SK-N-SH (cell line): ENCODE measurements around the gene TBX2. TPM values are rescaled to one million over a fixed set of nuclear protein-coding genes. Genes with fewer than 3 reads are reported as not detected.

Experiments
- CTCF ChIA-PET: fragments of 300-600, 350-600 bp; formaldehyde crosslinking; extraction: SDS; loops from one replicate; lab custom pipeline; 2021; lab: Yijun Ruan, JAX
- POLR2A ChIA-PET: fragments of 350-600 bp; sonication (Branson Sonifier 250); formaldehyde crosslinking; extraction: SDS; loops from one replicate; lab custom pipeline; 2020; ENCODE audit warnings: antibody characterized with exemption, inconsistent platforms; lab: Yijun Ruan, JAX
- DNase-seq: peaks from one replicate; pipeline ENCODE4 v3.0.0; 2012
- H2AFZ ChIP-seq: fragments of 200-600 bp; sonication (generic); 2 replicates; pipeline ENCODE4 v1.8.1; 2016; ENCODE audit warnings: antibody characterized with exemption, mild to moderate bottlenecking, low read depth
- H3F3A ChIP-seq: fragments of 200-600 bp; sonication (generic); replicated peaks from 2 replicates; pipeline ENCODE3; 2016; ENCODE audit warnings: antibody characterized with exemption, mild to moderate bottlenecking; ENCODE audit not compliant: insufficient read depth
- H3K27ac ChIP-seq, 2 experiments: fragments of 200-500 bp in 1 of 2; fragments of 200-600 bp in 1 of 2; sonication (Bioruptor generic) in 1 of 2; sonication (generic), shearing (Covaris generic) in 1 of 2; 2 replicates each; pipeline versions ENCODE4 v1.5.1 to v1.6.1; 2014 to 2016; ENCODE audit warnings: low read depth in 2 of 2, inconsistent platforms in 1 of 2, low read length in 1 of 2, mild to moderate bottlenecking in 1 of 2, mixed read lengths in 1 of 2
- H3K27me3 ChIP-seq: fragments of 200-600 bp; sonication (generic), shearing (Covaris generic); 2 replicates; pipeline ENCODE4 v1.6.1; 2016; ENCODE audit warnings: mixed run types; ENCODE audit not compliant: insufficient read depth
- H3K36me3 ChIP-seq, 2 experiments: fragments of 200-500 bp in 1 of 2; fragments of 200-600 bp in 1 of 2; sonication (Bioruptor generic) in 1 of 2; sonication (generic) in 1 of 2; replicated peaks in 1 of 2; 2 replicates each; pipeline versions ENCODE3 to v1.5.1; 2014 to 2016; ENCODE audit warnings: low read length in 1 of 2, mild to moderate bottlenecking in 1 of 2; ENCODE audit not compliant: insufficient read depth in 2 of 2, control insufficient read depth in 1 of 2
- H3K4me1 ChIP-seq, 2 experiments: fragments of 200-500 bp in 1 of 2; fragments of 200-600 bp in 1 of 2; sonication (Bioruptor generic) in 1 of 2; sonication (generic), shearing (Covaris generic) in 1 of 2; 2 replicates each; pipeline versions ENCODE4 v1.5.1 to v1.6.1; 2014 to 2016; ENCODE audit warnings: low read depth in 1 of 2, low read length in 1 of 2, mixed run types in 1 of 2; ENCODE audit not compliant: insufficient read depth in 2 of 2, control insufficient read depth in 1 of 2
- H3K4me2 ChIP-seq: fragments of 200-600 bp; sonication (generic), shearing (Covaris generic); 2 replicates; pipeline ENCODE4 v1.6.1; 2017; ENCODE audit warnings: mixed run types
- H3K4me3 ChIP-seq, 2 experiments: fragments of 200-500 bp in 1 of 2; fragments of 200-600 bp in 1 of 2; sonication (Bioruptor generic) in 1 of 2; sonication (generic), shearing (Covaris generic) in 1 of 2; 2 replicates each; pipeline versions ENCODE4 v1.5.1 to v1.8.1; 2014 to 2016; ENCODE audit warnings: low read depth in 2 of 2, inconsistent platforms in 1 of 2, low read length in 1 of 2, mild to moderate bottlenecking in 1 of 2, mixed read lengths in 1 of 2, moderate library complexity in 1 of 2
- H3K79me2 ChIP-seq: fragments of 200-600 bp; sonication (generic); 2 replicates; pipeline ENCODE4 v1.8.1; 2017; ENCODE audit warnings: mild to moderate bottlenecking; ENCODE audit not compliant: insufficient read depth
- H3K9ac ChIP-seq: fragments of 200-600 bp; sonication (generic); 2 replicates; pipeline ENCODE4 v1.6.1; 2017; ENCODE audit warnings: mixed run types
- H3K9me2 ChIP-seq: fragments of 200-600 bp; sonication (generic); 2 replicates; pipeline ENCODE4 v1.6.1; 2017; ENCODE audit warnings: mixed run types
- H3K9me3 ChIP-seq: fragments of 200-600 bp; sonication (generic); 2 replicates; pipeline ENCODE4 v1.6.1; 2017; ENCODE audit warnings: mixed run types, mild to moderate bottlenecking, moderate library complexity
- H4K20me1 ChIP-seq: fragments of 200-600 bp; sonication (generic); 2 replicates; pipeline ENCODE4 v1.6.1; 2017; ENCODE audit warnings: mild to moderate bottlenecking, mixed run types; ENCODE audit not compliant: insufficient read depth
- CHD2 ChIP-seq: fragments of 150-350 bp; IDR thresholded peaks from 2 replicates; pipeline ENCODE4 v1.6.1; 2018; ENCODE audit warnings: low read length; ENCODE audit not compliant: partially characterized antibody
- ELF1 ChIP-seq: IDR thresholded peaks from 2 replicates; pipeline ENCODE4 v1.4.0; 2012
- EP300 ChIP-seq, 2 experiments: IDR thresholded peaks; 2 replicates each; pipeline versions ENCODE4 v1.4.0 to v1.6.1; 2012; ENCODE audit warnings: borderline replicate concordance in 1 of 2, low read depth in 1 of 2, low read length in 1 of 2
- FOSL2 ChIP-seq: IDR thresholded peaks from 2 replicates; pipeline ENCODE4 v1.4.0; 2012; ENCODE audit warnings: low read depth, mild to moderate bottlenecking, moderate library complexity, borderline replicate concordance
- GABPA ChIP-seq: IDR thresholded peaks from 2 replicates; pipeline ENCODE4 v1.4.0; 2012; ENCODE audit warnings: low read depth, mild to moderate bottlenecking
- MEF2A ChIP-seq: IDR thresholded peaks from 2 replicates; pipeline ENCODE4 v1.4.0; 2012; ENCODE audit warnings: low read depth, borderline replicate concordance
- MXI1 ChIP-seq: IDR thresholded peaks from 2 replicates; pipeline ENCODE4 v1.6.1; 2012; ENCODE audit warnings: mild to moderate bottlenecking, low read depth, low read length, improper control_type of control experiment
- NRF1 ChIP-seq: IDR thresholded peaks from 2 replicates; pipeline ENCODE4 v1.6.1; 2012; ENCODE audit warnings: low read depth, mild to moderate bottlenecking, low read length
- RCOR1 ChIP-seq: fragments of 150-350 bp; IDR thresholded peaks from 2 replicates; pipeline ENCODE4 v1.6.1; 2017; ENCODE audit warnings: antibody characterized with exemption, low read length
- RFX5 ChIP-seq: IDR thresholded peaks from 2 replicates; pipeline ENCODE4 v1.6.1; 2012; ENCODE audit warnings: mild to moderate bottlenecking, improper control_type of control experiment, low read length
- RXRA ChIP-seq: IDR thresholded peaks from 2 replicates; pipeline ENCODE4 v1.4.0; 2012; ENCODE audit warnings: low read depth, mild to moderate bottlenecking, borderline replicate concordance
- SMC3 ChIP-seq: IDR thresholded peaks from 2 replicates; pipeline ENCODE4 v1.6.1; 2012; ENCODE audit warnings: low read depth, low read length, improper control_type of control experiment
- TAF1 ChIP-seq: IDR thresholded peaks from 2 replicates; pipeline ENCODE4 v1.6.1; 2012; ENCODE audit warnings: low read depth, mild to moderate bottlenecking, low read length, moderate library complexity, borderline replicate concordance
- TEAD4 ChIP-seq: IDR thresholded peaks from 2 replicates; pipeline ENCODE4 v1.4.0; 2012; ENCODE audit warnings: mild to moderate bottlenecking, borderline replicate concordance; ENCODE audit not compliant: insufficient read depth
- YY1 ChIP-seq: IDR thresholded peaks from 2 replicates; pipeline ENCODE4 v1.4.0; 2012; ENCODE audit warnings: low read depth, mild to moderate bottlenecking
- WGBS: methylation state at CpG from one replicate; pipeline ENCODE4 v1.1.6; 2017; ENCODE audit warnings: low lambda C conversion rate; 5-methylcytosine and 5-hydroxymethylcytosine counted together
- polyA plus RNA-seq, 3 experiments: library from polyadenylated mRNA; depleted of rRNA; stranded (reverse); fragments of >200 nt; gene quantifications; 2 replicates each; pipeline ENCODE4 v1.2.3, GENCODE V29; 2012
- TF ChIP-seq, protein P1 (sequence below): IDR thresholded peaks from 2 replicates; pipeline ENCODE4 v1.4.0; 2012; ENCODE audit warnings: low read depth
- TF ChIP-seq, protein P2 (sequence below): fragments of 150-350 bp; IDR thresholded peaks from 2 replicates; pipeline ENCODE4 v1.6.1; 2016; ENCODE audit warnings: mild to moderate bottlenecking, low read depth, low read length
- TF ChIP-seq, protein P3 (sequence below): IDR thresholded peaks from 2 replicates; pipeline ENCODE4 v1.6.1; 2012; ENCODE audit warnings: mild to moderate bottlenecking, low read depth, low read length, moderate library complexity
- TF ChIP-seq, protein P4 (sequence below): fragments of 150-350 bp; IDR thresholded peaks from 2 replicates; pipeline ENCODE4 v1.6.1; 2017; ENCODE audit warnings: antibody characterized with exemption, low read length, low read depth, borderline replicate concordance
- TF ChIP-seq, protein P5 (sequence below): fragments of 200-600 bp; sonication (generic); IDR thresholded peaks from 2 replicates; pipeline ENCODE4 v1.6.1; 2017; ENCODE audit warnings: antibody characterized with exemption, mild to moderate bottlenecking, moderate library complexity

The TBX2 gene
- polyA plus RNA-seq, 1 of the 3 experiments (the other 2 are of a cell fraction) = 57.8 TPM

DNA sequence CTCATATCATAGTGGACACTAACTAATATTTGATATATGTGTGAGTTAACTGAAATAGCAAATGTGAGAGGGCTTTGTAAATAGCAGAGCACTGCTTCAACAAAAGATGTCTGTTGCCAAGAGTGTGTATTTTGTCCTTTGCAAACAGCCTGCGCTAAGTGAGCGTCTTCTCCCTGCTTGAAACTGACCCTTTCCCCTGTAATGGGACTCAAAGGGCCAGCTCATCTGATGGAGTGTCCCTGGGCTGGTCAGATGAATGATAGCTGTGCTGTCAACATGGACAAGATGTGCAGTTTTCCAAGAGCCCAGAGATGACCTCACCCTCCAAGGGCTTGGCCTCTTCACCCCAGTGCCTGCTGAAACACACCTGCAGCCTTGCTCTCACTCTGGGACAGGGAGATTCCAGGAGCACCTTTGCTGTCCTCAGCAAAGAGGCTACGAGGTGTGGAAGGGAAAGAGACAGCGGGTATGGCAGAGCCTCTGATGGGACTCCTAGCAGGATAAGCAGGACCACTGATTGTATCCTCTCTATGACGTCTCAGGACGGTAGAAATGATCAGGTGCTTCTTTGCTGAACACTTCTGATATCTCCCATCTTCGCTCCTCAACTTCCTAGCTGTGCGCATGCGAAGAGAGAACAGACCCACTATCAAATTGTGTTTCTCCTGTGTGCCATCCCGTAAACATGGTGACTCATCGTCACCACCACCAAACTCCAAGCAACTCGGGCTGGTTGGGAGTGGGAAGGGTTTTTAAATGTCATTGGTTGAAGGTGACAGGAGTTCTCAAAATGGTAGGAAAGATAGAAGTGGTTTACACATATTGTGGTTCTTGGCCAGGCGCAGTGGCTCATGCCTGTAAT, 35.8 kb upstream of the TBX2 start:
- H3F3A ChIP-seq = no peaks in the 10 kb centered on the region
- no peak for DNase-seq
- no peak overlapping the region for H2AFZ ChIP-seq
- POLR2A ChIA-PET = no interaction called here
- no peaks in the 10 kb centered on the region for H3K27me3 ChIP-seq
- H3K9me2 ChIP-seq = no peaks in the 10 kb centered on the region
- H3K79me2 ChIP-seq = no peaks in the 10 kb centered on the region
- H3K27ac ChIP-seq = no peak overlapping the region
- no peaks in the 10 kb centered on the region for H3K9me3 ChIP-seq
- peaks cover 0 to 4% of the 10 kb centered on the region in 2 experiments; a peak in 1 of 4 replicates for H3K4me1 ChIP-seq
- CTCF ChIA-PET = interaction anchor here (0.9 to 1.7 kb wide), 7 partner anchors 9 to 363 kb away, joined by 3 to 5 read pairs (median 3); no protein-coding TSS in a partner anchor
- 92% methylated on average over 13 of the region's 13 CpGs for WGBS
- no peak overlapping the region for H3K4me3 ChIP-seq
- H4K20me1 ChIP-seq = no peaks in the 10 kb centered on the region
- no peak overlapping the region for H3K4me2 ChIP-seq
- H3K36me3 ChIP-seq = no peaks in the 10 kb centered on the region
- H3K9ac ChIP-seq = no peak overlapping the region
- no peak for TF ChIP-seq TEAD4
- no peak for TF ChIP-seq EP300 (IDR thresholded peaks at IDR 0.05; ENCODE audit: borderline replicate concordance in 1 of 2, low read depth in 1 of 2, low read length in 1 of 2)
- no peak for TF ChIP-seq TAF1
- TF ChIP-seq YY1 = no peak
- TF ChIP-seq, protein P1, sequence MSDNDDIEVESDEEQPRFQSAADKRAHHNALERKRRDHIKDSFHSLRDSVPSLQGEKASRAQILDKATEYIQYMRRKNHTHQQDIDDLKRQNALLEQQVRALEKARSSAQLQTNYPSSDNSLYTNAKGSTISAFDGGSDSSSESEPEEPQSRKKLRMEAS = no peak
- no peak for TF ChIP-seq RCOR1
- TF ChIP-seq NRF1 = no peak
- TF ChIP-seq, protein P2, sequence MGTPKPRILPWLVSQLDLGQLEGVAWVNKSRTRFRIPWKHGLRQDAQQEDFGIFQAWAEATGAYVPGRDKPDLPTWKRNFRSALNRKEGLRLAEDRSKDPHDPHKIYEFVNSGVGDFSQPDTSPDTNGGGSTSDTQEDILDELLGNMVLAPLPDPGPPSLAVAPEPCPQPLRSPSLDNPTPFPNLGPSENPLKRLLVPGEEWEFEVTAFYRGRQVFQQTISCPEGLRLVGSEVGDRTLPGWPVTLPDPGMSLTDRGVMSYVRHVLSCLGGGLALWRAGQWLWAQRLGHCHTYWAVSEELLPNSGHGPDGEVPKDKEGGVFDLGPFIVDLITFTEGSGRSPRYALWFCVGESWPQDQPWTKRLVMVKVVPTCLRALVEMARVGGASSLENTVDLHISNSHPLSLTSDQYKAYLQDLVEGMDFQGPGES = no peak
- no peak for TF ChIP-seq SMC3
- no peak for TF ChIP-seq ELF1
- TF ChIP-seq MXI1 = no peak
- TF ChIP-seq, protein P3, sequence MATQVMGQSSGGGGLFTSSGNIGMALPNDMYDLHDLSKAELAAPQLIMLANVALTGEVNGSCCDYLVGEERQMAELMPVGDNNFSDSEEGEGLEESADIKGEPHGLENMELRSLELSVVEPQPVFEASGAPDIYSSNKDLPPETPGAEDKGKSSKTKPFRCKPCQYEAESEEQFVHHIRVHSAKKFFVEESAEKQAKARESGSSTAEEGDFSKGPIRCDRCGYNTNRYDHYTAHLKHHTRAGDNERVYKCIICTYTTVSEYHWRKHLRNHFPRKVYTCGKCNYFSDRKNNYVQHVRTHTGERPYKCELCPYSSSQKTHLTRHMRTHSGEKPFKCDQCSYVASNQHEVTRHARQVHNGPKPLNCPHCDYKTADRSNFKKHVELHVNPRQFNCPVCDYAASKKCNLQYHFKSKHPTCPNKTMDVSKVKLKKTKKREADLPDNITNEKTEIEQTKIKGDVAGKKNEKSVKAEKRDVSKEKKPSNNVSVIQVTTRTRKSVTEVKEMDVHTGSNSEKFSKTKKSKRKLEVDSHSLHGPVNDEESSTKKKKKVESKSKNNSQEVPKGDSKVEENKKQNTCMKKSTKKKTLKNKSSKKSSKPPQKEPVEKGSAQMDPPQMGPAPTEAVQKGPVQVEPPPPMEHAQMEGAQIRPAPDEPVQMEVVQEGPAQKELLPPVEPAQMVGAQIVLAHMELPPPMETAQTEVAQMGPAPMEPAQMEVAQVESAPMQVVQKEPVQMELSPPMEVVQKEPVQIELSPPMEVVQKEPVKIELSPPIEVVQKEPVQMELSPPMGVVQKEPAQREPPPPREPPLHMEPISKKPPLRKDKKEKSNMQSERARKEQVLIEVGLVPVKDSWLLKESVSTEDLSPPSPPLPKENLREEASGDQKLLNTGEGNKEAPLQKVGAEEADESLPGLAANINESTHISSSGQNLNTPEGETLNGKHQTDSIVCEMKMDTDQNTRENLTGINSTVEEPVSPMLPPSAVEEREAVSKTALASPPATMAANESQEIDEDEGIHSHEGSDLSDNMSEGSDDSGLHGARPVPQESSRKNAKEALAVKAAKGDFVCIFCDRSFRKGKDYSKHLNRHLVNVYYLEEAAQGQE = no peak
- TF ChIP-seq, protein P4, sequence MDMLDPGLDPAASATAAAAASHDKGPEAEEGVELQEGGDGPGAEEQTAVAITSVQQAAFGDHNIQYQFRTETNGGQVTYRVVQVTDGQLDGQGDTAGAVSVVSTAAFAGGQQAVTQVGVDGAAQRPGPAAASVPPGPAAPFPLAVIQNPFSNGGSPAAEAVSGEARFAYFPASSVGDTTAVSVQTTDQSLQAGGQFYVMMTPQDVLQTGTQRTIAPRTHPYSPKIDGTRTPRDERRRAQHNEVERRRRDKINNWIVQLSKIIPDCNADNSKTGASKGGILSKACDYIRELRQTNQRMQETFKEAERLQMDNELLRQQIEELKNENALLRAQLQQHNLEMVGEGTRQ = no peak
- TF ChIP-seq GABPA = no peak
- TF ChIP-seq FOSL2 = no peak
- no peak for TF ChIP-seq RXRA
- TF ChIP-seq, protein P5, sequence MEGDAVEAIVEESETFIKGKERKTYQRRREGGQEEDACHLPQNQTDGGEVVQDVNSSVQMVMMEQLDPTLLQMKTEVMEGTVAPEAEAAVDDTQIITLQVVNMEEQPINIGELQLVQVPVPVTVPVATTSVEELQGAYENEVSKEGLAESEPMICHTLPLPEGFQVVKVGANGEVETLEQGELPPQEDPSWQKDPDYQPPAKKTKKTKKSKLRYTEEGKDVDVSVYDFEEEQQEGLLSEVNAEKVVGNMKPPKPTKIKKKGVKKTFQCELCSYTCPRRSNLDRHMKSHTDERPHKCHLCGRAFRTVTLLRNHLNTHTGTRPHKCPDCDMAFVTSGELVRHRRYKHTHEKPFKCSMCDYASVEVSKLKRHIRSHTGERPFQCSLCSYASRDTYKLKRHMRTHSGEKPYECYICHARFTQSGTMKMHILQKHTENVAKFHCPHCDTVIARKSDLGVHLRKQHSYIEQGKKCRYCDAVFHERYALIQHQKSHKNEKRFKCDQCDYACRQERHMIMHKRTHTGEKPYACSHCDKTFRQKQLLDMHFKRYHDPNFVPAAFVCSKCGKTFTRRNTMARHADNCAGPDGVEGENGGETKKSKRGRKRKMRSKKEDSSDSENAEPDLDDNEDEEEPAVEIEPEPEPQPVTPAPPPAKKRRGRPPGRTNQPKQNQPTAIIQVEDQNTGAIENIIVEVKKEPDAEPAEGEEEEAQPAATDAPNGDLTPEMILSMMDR = no peak
- no peak for TF ChIP-seq CHD2
- no peak for TF ChIP-seq MEF2A
- TF ChIP-seq RFX5 = no peak
